Activated CD4-positive, alpha-beta T cell treated with anti-CD3 and anti-CD28 coated beads, Interleukin-2, amount 10 ng/mL, durations not matched to agents 7 days and 5 days (primary cell): ENCODE data around the gene FTO. TPM values are rescaled to one million over a fixed set of nuclear protein-coding genes. Genes with fewer than 3 reads are reported as not detected.

Source experiments
- CTCF ChIA-PET: fragments of 350-600 bp; sonication (Branson Sonifier 250); formaldehyde crosslinking; loops from one replicate; lab custom pipeline; 2021; ENCODE audit warnings: antibody characterized with exemption; lab: Charles Lee
- POLR2A ChIA-PET: fragments of 350-600 bp; sonication (Branson Sonifier 250); formaldehyde crosslinking; loops from one replicate; lab custom pipeline; 2021; ENCODE audit warnings: antibody characterized with exemption; lab: Charles Lee
- DNase-seq: peaks from one replicate; pipeline ENCODE4 v3.0.0-alpha.2; 2020
- H3K27ac Mint-ChIP-seq: one replicate; pipeline ENCODE4 v1.8.0; 2021; ENCODE audit warnings: mild to moderate bottlenecking, moderate library complexity, mixed read lengths
- H3K27me3 Mint-ChIP-seq: one replicate; pipeline ENCODE4 v1.8.0; 2021; ENCODE audit warnings: mixed read lengths
- H3K36me3 Mint-ChIP-seq: one replicate; pipeline ENCODE4 v1.8.0; 2021; ENCODE audit warnings: low read depth, mixed read lengths
- H3K4me1 Mint-ChIP-seq: one replicate; pipeline ENCODE4 v1.8.0; 2021; ENCODE audit warnings: mixed read lengths
- H3K4me3 Mint-ChIP-seq: one replicate; pipeline ENCODE4 v1.8.0; 2021; ENCODE audit warnings: mild to moderate bottlenecking, moderate library complexity, mixed read lengths
- H3K9me3 Mint-ChIP-seq: one replicate; pipeline ENCODE4 v1.8.0; 2021; ENCODE audit warnings: mixed read lengths
- total RNA-seq, 2 experiments: library from RNA; stranded (reverse); gene quantifications; one replicate each; pipeline ENCODE4 v1.2.3, GENCODE V29; 2021

Gene FTO
- total RNA-seq, 2 experiments from 2014 or later: 44.2 to 44.3 TPM

- Mint-ChIP-seq H3K27me3 (no peaks in the 10 kb centered on the region), H3K9me3 (peaks cover 2% of the 10 kb centered on the region), H3K36me3 (peaks cover 1% of the 10 kb centered on the region), H3K4me1 (no peaks in the 10 kb centered on the region), H3K4me3 (no peak overlapping the region), H3K27ac (no peak overlapping the region)
- no peak for DNase-seq
- ChIA-PET CTCF (interaction anchor here (0.6 to 1.6 kb wide), 2 partner anchors 24 to 52 kb away, joined by 4 read pairs; no protein-coding TSS in a partner anchor), POLR2A (no interaction called here)
Measured at GRCh38 chr16:53781023-53781605, 77.2 kb downstream of the FTO start.

DNA sequence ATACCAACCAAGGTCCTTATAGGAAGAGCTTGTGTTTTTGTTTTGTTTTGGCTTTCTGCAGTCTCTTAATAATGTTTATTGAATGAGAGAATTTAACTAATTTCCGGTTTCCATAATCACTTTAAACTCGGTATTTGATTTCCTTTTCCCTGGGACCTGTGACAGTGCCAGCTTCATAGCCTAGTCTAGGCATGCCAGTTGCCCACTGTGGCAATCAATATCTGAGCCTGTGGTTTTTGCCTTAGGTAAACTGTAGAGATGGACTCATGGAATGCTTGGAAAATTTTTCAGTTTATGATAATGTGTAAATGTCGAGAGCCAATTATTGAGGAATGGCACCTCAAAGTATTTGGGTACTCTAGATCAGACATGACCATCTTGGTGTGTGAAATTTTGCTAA, 78.2 kb downstream of the FTO start:
- no peak overlapping the region for H3K4me3 Mint-ChIP-seq
- no peak for DNase-seq
- ChIA-PET CTCF (interaction anchor here (1.4 to 1.6 kb wide), 2 partner anchors 9 to 23 kb away, joined by 4 read pairs; no protein-coding TSS in a partner anchor), POLR2A (no interaction called here)
- peaks cover 2% of the 10 kb centered on the region for H3K9me3 Mint-ChIP-seq
- peaks cover 1% of the 10 kb centered on the region for H3K36me3 Mint-ChIP-seq
- H3K27ac Mint-ChIP-seq: no peak overlapping the region
- H3K27me3 Mint-ChIP-seq: no peaks in the 10 kb centered on the region
- H3K4me1 Mint-ChIP-seq: no peaks in the 10 kb centered on the region

GRCh38 chr16:53784291-53784690, 80.3 kb downstream of the FTO start:
- no peaks in the 10 kb centered on the region for H3K4me1 Mint-ChIP-seq
- H3K27ac Mint-ChIP-seq: no peak overlapping the region
- no peak for DNase-seq
- no peak overlapping the region for H3K4me3 Mint-ChIP-seq
- ChIA-PET POLR2A (no interaction called here), CTCF (interaction anchor here (1.2 kb wide), 1 partner anchor 40 kb away, joined by 6 read pairs; no protein-coding TSS in a partner anchor)
- peaks cover 2% of the 10 kb centered on the region for H3K9me3 Mint-ChIP-seq
- H3K36me3 Mint-ChIP-seq: peaks cover 1% of the 10 kb centered on the region
- no peaks in the 10 kb centered on the region for H3K27me3 Mint-ChIP-seq

DNA sequence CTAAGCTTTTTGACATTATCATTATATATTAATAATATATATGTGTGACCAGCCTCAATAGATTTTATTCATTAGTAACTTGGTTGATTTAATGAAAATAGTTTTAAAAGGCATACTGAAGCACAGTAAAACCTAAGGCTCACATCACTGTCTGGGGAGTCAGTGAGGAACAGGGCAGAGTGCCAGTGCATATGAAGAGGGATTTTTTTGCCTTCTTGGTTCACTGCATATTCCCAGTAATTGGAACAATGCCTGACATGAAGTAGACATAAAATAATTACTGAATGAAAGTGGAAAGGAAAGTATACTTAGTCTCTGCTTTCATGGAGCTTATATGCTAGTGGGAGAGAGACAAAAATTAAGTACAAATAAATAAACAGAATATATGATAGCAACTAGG, 81.1 kb downstream of the FTO start:
- ChIA-PET CTCF (interaction anchor here (1.1 to 1.2 kb wide), 2 partner anchors 11 to 31 kb away, joined by 3 read pairs; no protein-coding TSS in a partner anchor), POLR2A (no interaction called here)
- no peak for DNase-seq
- no peaks in the 10 kb centered on the region for H3K27me3 Mint-ChIP-seq
- peaks cover 1% of the 10 kb centered on the region for H3K36me3 Mint-ChIP-seq
- H3K9me3 Mint-ChIP-seq: peaks cover 2% of the 10 kb centered on the region
- no peaks in the 10 kb centered on the region for H3K4me1 Mint-ChIP-seq
- no peak overlapping the region for H3K4me3 Mint-ChIP-seq
- H3K27ac Mint-ChIP-seq: no peak overlapping the region

DNA sequence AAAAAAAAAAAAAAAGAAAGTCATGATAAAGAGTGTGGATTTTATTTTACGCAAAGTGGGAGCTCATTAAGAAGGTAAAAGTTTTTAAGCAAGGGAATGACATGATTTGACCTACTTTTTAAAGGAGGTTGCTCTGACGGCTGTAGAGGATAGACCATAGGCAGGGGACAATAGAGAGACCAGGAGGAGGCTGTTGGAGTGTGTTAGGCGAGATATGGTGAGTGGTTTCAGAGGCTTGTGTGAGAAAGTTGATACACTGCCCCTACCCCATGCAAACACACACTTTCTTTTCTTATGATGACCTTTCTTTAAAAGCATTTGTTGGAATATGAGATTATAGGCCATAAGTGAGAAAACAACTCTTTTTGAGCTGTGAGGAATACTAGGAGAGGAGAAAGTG, 82.0 kb downstream of the FTO start:
- Mint-ChIP-seq H3K9me3 (peaks cover 2% of the 10 kb centered on the region), H3K27ac (no peak overlapping the region), H3K4me1 (no peaks in the 10 kb centered on the region), H3K4me3 (no peak overlapping the region), H3K27me3 (no peaks in the 10 kb centered on the region), H3K36me3 (peaks cover 1% of the 10 kb centered on the region)
- ChIA-PET CTCF (interaction anchor here (0.6 to 1.2 kb wide), 3 partner anchors 12 to 1528 kb away, joined by 3 read pairs; no protein-coding TSS in a partner anchor), POLR2A (no interaction called here)
- DNase-seq: no peak

- ChIA-PET POLR2A (no interaction called here), CTCF (no interaction called here)
- DNase-seq: no peak
- H3K27me3 Mint-ChIP-seq: no peaks in the 10 kb centered on the region
- H3K4me3 Mint-ChIP-seq: no peak overlapping the region
- H3K9me3 Mint-ChIP-seq: peaks cover 2% of the 10 kb centered on the region
- H3K36me3 Mint-ChIP-seq: peaks cover 1% of the 10 kb centered on the region
- H3K27ac Mint-ChIP-seq: no peak overlapping the region
- H3K4me1 Mint-ChIP-seq: no peaks in the 10 kb centered on the region
Measured at GRCh38 chr16:53787423-53787822, 83.5 kb downstream of the FTO start.

GRCh38 chr16:53789137-53789536, 85.2 kb downstream of the FTO start:
- ChIA-PET POLR2A (no interaction called here), CTCF (no interaction called here)
- Mint-ChIP-seq H3K36me3 (no peaks in the 10 kb centered on the region), H3K4me3 (no peak overlapping the region), H3K4me1 (no peaks in the 10 kb centered on the region), H3K9me3 (no peaks in the 10 kb centered on the region), H3K27me3 (no peaks in the 10 kb centered on the region), H3K27ac (no peak overlapping the region)
- DNase-seq: no peak

DNA sequence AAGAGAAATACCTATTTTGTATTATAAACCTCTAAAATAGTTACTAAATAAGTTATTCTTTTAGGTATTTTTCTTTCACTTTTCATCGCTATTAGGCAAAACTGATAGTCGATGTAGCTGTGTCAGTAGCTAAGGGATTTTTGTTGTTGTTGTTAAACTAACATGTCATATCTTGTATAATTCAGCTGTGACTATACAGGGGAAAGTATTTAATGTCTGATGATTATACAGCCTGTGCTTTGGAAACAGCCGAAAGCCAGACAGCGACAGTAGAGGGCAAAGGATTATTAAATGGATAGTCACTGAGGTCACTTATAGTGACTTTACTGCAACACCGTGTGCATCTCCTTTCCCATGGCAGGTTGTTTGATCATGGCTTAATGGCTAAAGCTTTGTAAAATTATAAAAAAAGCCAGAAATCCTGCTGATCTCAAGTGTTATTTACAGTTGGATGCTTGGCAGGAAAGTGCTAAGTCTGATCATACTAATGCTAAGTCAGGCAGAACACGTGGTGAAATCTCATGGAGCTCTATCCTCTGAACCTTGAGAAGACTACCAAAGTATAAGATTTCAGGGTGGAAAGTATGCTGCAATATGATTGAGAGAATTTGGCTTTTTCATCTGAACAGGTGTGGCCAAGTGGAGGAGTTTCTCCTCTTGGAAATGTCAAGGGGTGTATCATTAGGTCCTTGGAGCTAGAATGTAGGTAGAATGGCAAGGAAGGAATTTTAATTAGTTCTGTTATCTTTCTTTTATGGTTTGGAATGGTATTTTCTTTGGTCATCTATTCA, 88.4 kb downstream of the FTO start:
- H3K27ac Mint-ChIP-seq: no peak overlapping the region
- H3K4me1 Mint-ChIP-seq: peaks cover 11% of the 10 kb centered on the region
- DNase-seq: no peak
- ChIA-PET CTCF (interaction anchor here (1.2 kb wide), 1 partner anchor 15 kb away, joined by 4 read pairs; no protein-coding TSS in a partner anchor), POLR2A (no interaction called here)
- no peaks in the 10 kb centered on the region for H3K27me3 Mint-ChIP-seq
- H3K9me3 Mint-ChIP-seq: no peaks in the 10 kb centered on the region
- H3K36me3 Mint-ChIP-seq: no peaks in the 10 kb centered on the region
- H3K4me3 Mint-ChIP-seq: no peak overlapping the region

GRCh38 chr16:53803451-53803850, 99.5 kb downstream of the FTO start:
- no peak overlapping the region for H3K4me3 Mint-ChIP-seq
- no peaks in the 10 kb centered on the region for H3K4me1 Mint-ChIP-seq
- no peak for DNase-seq
- POLR2A ChIA-PET: no interaction called here
- H3K9me3 Mint-ChIP-seq: peaks cover 9% of the 10 kb centered on the region
- H3K36me3 Mint-ChIP-seq: no peaks in the 10 kb centered on the region
- no peaks in the 10 kb centered on the region for H3K27me3 Mint-ChIP-seq
- CTCF ChIA-PET: interaction anchor here (0.6 kb wide), 1 partner anchor 828 kb away, joined by 3 read pairs; no protein-coding TSS in a partner anchor
- H3K27ac Mint-ChIP-seq: no peak overlapping the region

GRCh38 chr16:53803998-53804397, 100.0 kb downstream of the FTO start:
- ChIA-PET CTCF (no interaction called here), POLR2A (no interaction called here)
- H3K9me3 Mint-ChIP-seq: peaks cover 9% of the 10 kb centered on the region
- H3K27ac Mint-ChIP-seq: no peak overlapping the region
- no peak for DNase-seq
- H3K27me3 Mint-ChIP-seq: no peaks in the 10 kb centered on the region
- H3K4me3 Mint-ChIP-seq: no peak overlapping the region
- H3K4me1 Mint-ChIP-seq: no peaks in the 10 kb centered on the region
- H3K36me3 Mint-ChIP-seq: no peaks in the 10 kb centered on the region

- POLR2A ChIA-PET: no interaction called here
- CTCF ChIA-PET: interaction anchor here (0.7 kb wide), 1 partner anchor 41 kb away, joined by 4 read pairs; no protein-coding TSS in a partner anchor
- Mint-ChIP-seq H3K27me3 (no peaks in the 10 kb centered on the region), H3K4me1 (no peaks in the 10 kb centered on the region), H3K36me3 (no peaks in the 10 kb centered on the region), H3K9me3 (peaks cover 9% of the 10 kb centered on the region), H3K27ac (no peak overlapping the region), H3K4me3 (no peak overlapping the region)
- no peak for DNase-seq
Measured at GRCh38 chr16:53804467-53804866, 100.5 kb downstream of the FTO start.

- Mint-ChIP-seq H3K9me3 (peaks cover 9% of the 10 kb centered on the region), H3K4me3 (no peak overlapping the region), H3K27ac (no peak overlapping the region), H3K27me3 (no peaks in the 10 kb centered on the region), H3K4me1 (no peaks in the 10 kb centered on the region), H3K36me3 (no peaks in the 10 kb centered on the region)
- ChIA-PET POLR2A (no interaction called here), CTCF (interaction anchor here (0.7 to 1.4 kb wide), 2 partner anchors 23 to 41 kb away, joined by 4 read pairs; no protein-coding TSS in a partner anchor)
- DNase-seq: no peak
Measured at GRCh38 chr16:53805113-53805512, 101.2 kb downstream of the FTO start.

GRCh38 chr16:53805752-53806151, 101.8 kb downstream of the FTO start:
- Mint-ChIP-seq H3K27ac (no peak overlapping the region), H3K4me1 (no peaks in the 10 kb centered on the region), H3K27me3 (no peaks in the 10 kb centered on the region), H3K4me3 (no peak overlapping the region), H3K36me3 (no peaks in the 10 kb centered on the region), H3K9me3 (peaks cover 9% of the 10 kb centered on the region)
- POLR2A ChIA-PET: no interaction called here
- DNase-seq: no peak
- CTCF ChIA-PET: interaction anchor here (1.4 kb wide), 1 partner anchor 24 kb away, joined by 4 read pairs; no protein-coding TSS in a partner anchor
